PFSK-1 (cell line): ENCODE results near the gene PLS1.

Experiments used
- POLR2AphosphoS5 ChIP-seq: IDR thresholded peaks from 2 replicates; pipeline ENCODE4 v1.6.1; 2012; ENCODE audit warnings: low read depth, mild to moderate bottlenecking, control low read depth, low read length, moderate library complexity
- SIN3A ChIP-seq: IDR thresholded peaks from 2 replicates; pipeline ENCODE4 v1.6.1; 2012; ENCODE audit warnings: mild to moderate bottlenecking, low read length, moderate library complexity, borderline replicate concordance; ENCODE audit not compliant: insufficient read depth
- TF ChIP-seq, protein P1 (sequence below), 2 experiments: IDR thresholded peaks; 2 replicates each; pipeline versions ENCODE4 v1.6.1 to v1.8.0; 2011 to 2012; ENCODE audit warnings: low read depth in 2 of 2, low read length in 2 of 2, control low read depth in 1 of 2, inconsistent platforms in 1 of 2, mild to moderate bottlenecking in 1 of 2, moderate library complexity in 1 of 2; ENCODE audit not compliant: insufficient read depth in 1 of 2

DNA sequence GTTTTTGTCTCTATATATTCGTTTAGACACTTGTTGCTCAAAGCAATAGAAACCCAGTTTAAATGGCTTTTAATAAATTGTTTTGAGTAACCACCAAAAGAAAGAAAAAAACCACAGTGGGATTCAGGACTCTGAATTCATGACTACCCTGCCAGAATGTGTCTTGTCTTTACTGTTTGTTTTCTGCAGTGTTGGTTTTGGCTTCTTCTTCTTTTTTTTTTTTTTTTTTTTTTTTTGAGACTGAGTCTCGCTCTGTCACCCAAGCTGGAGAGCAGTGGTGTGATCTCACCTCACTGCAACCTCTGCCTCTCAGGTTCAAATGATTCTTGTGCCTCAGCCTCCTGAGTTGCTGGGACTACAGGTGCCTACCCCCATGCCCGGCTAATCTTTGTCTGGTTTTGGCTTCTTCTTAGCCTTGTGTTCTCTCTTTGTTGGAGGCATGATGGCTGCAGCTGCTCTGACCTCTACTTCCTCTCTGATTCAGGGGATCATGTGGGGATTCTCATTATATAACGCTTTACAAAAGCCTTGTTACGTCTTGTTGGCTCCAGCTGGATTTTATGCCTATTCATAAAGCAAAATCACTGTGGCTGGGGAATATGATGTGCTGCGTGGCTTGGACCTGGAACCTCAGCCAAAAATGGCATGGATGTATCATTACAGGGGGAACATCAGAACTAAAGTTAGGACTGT, 54.0 kb downstream of the PLS1 start:
- no peak for TF ChIP-seq POLR2AphosphoS5
- TF ChIP-seq, protein P1, sequence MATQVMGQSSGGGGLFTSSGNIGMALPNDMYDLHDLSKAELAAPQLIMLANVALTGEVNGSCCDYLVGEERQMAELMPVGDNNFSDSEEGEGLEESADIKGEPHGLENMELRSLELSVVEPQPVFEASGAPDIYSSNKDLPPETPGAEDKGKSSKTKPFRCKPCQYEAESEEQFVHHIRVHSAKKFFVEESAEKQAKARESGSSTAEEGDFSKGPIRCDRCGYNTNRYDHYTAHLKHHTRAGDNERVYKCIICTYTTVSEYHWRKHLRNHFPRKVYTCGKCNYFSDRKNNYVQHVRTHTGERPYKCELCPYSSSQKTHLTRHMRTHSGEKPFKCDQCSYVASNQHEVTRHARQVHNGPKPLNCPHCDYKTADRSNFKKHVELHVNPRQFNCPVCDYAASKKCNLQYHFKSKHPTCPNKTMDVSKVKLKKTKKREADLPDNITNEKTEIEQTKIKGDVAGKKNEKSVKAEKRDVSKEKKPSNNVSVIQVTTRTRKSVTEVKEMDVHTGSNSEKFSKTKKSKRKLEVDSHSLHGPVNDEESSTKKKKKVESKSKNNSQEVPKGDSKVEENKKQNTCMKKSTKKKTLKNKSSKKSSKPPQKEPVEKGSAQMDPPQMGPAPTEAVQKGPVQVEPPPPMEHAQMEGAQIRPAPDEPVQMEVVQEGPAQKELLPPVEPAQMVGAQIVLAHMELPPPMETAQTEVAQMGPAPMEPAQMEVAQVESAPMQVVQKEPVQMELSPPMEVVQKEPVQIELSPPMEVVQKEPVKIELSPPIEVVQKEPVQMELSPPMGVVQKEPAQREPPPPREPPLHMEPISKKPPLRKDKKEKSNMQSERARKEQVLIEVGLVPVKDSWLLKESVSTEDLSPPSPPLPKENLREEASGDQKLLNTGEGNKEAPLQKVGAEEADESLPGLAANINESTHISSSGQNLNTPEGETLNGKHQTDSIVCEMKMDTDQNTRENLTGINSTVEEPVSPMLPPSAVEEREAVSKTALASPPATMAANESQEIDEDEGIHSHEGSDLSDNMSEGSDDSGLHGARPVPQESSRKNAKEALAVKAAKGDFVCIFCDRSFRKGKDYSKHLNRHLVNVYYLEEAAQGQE (IDR thresholded peaks at IDR 0.05; ENCODE audit: insufficient read depth in 1 of 2, low read depth in 2 of 2, low read length in 2 of 2) = no peak
- TF ChIP-seq SIN3A = no peak
